GM12878 (cell line): ENCODE results near the gene STARD8. TPM values are rescaled to one million over a fixed set of nuclear protein-coding genes. Genes with fewer than 3 reads are reported as not detected.
A peak's percentile ranks its signal among the peaks of the same experiment; 100 is the strongest.

Experiments used
- ATAC-seq: fragments of 200-7000 bp; cut with Tn5 transposase; 3 replicates; pipeline ENCODE4 v1.9.1; 2020; ENCODE audit warnings: mild to moderate bottlenecking, moderate library complexity
- Bru-seq: library from RNA; stranded (reverse); fragments of 400-500 nt; gene quantifications from one replicate; lab custom pipeline; 2021; lab: Mats Ljungman, UMichigan
- BruChase-seq, 2 experiments: library from RNA; stranded (reverse); fragments of 400-500 nt; gene quantifications; one replicate each; lab custom pipeline; 2021; lab: Mats Ljungman, UMichigan
- BruUV-seq: library from RNA; stranded (reverse); fragments of 400-500 nt; replicated peaks from 2 replicates; lab custom pipeline; 2021; lab: Mats Ljungman, UMichigan
- CTCF ChIA-PET: fragments of 300-600 bp; sonication (Branson Sonifier 250); formaldehyde crosslinking; extraction: SDS; loops from one replicate; lab custom pipeline; 2021; ENCODE audit warnings: inconsistent platforms; lab: Yijun Ruan, JAX
- POLR2A ChIA-PET: fragments of 350-600 bp; formaldehyde crosslinking; extraction: SDS; loops from one replicate; lab custom pipeline; 2021; ENCODE audit warnings: inconsistent platforms; lab: Charles Lee
- RAD21 ChIA-PET: fragments of 300-600 bp; sonication (Branson Sonifier 250); formaldehyde crosslinking; loops from one replicate; lab custom pipeline; 2023; ENCODE audit warnings: antibody characterized with exemption; ENCODE audit not compliant: unreplicated experiment; lab: Charles Lee
- SMC1A ChIA-PET: fragments of 300-600 bp; sonication (Branson Sonifier 250); formaldehyde crosslinking; loops from one replicate; lab custom pipeline; 2023; ENCODE audit not compliant: unreplicated experiment, uncharacterized antibody; lab: Charles Lee
- DNase-seq: peaks from one replicate; pipeline ENCODE4 v3.0.0-alpha.2; 2011; ENCODE audit warnings: low read depth, low spot score
- FAIRE-seq: peaks from 3 replicates; lab custom pipeline; 2011; peaks lifted over from hg19 to GRCh38; lab: Jason Lieb, UNC
- H2AFZ ChIP-seq: 2 replicates; pipeline ENCODE4 v1.6.0; 2011; ENCODE audit warnings: low read depth, low read length, control low read depth; ENCODE audit not compliant: control insufficient read depth
- H3K27ac ChIP-seq: 2 replicates; pipeline ENCODE4 v1.5.1; 2011; ENCODE audit warnings: control low read depth; ENCODE audit not compliant: control insufficient read depth, insufficient read depth
- H3K27me3 ChIP-seq, 2 experiments: replicated peaks in 1 of 2; 2 replicates each; pipeline versions ENCODE4 v1.6.0 to v1.6.1; 2011; ENCODE audit warnings: low read length in 1 of 2; ENCODE audit not compliant: control insufficient read depth in 2 of 2, insufficient read depth in 2 of 2
- H3K36me3 ChIP-seq, 2 experiments: 2 replicates each; pipeline ENCODE4 v1.5.1; 2011; ENCODE audit warnings: low read length in 1 of 2; ENCODE audit not compliant: control insufficient read depth in 2 of 2, insufficient read depth in 2 of 2
- H3K4me1 ChIP-seq: 2 replicates; pipeline ENCODE4 v1.6.1; 2011; ENCODE audit warnings: mild to moderate bottlenecking, low read length, moderate library complexity, mixed read lengths; ENCODE audit not compliant: control insufficient read depth, insufficient read depth
- H3K4me2 ChIP-seq: 2 replicates; pipeline ENCODE4 v1.6.0; 2011; ENCODE audit warnings: control low read depth; ENCODE audit not compliant: control insufficient read depth, insufficient read depth
- H3K4me3 ChIP-seq: fragments of 200-600 bp; sonication (generic); 2 replicates; pipeline ENCODE4 v1.5.1; 2016
- H3K79me2 ChIP-seq: 2 replicates; pipeline ENCODE4 v1.6.0; 2011; ENCODE audit warnings: low read length; ENCODE audit not compliant: control insufficient read depth, insufficient read depth
- H3K9ac ChIP-seq: 2 replicates; pipeline ENCODE4 v1.8.0; 2011; ENCODE audit warnings: low read length, control low read depth, mixed read lengths; ENCODE audit not compliant: control insufficient read depth, insufficient read depth
- H3K9me3 ChIP-seq: replicated peaks from 3 replicates; pipeline ENCODE4 v1.5.1; 2011; ENCODE audit warnings: mild to moderate bottlenecking, low read length; ENCODE audit not compliant: control insufficient read depth, insufficient read depth
- H4K20me1 ChIP-seq: 2 replicates; pipeline ENCODE4 v1.6.0; 2011; ENCODE audit not compliant: control insufficient read depth, insufficient read depth
- CUX1 ChIP-seq: IDR thresholded peaks from 2 replicates; pipeline ENCODE4 v1.6.1; 2012; ENCODE audit warnings: improper control_type of control experiment, low read depth, low read length; ENCODE audit not compliant: insufficient replicate concordance
- DPF2 ChIP-seq: fragments of 450-650 bp; IDR thresholded peaks from 2 replicates; pipeline ENCODE4 v1.6.1; 2017; ENCODE audit warnings: mild to moderate bottlenecking
- EGR1 ChIP-seq, 2 experiments: IDR thresholded peaks; 1 replicate in 1 of 2; 2 replicates in 1 of 2; pipeline ENCODE4 v1.6.1; 2011 to 2012; ENCODE audit warnings: low read depth in 2 of 2, low read length in 2 of 2, borderline replicate concordance in 1 of 2, mild to moderate bottlenecking in 1 of 2, moderate library complexity in 1 of 2
- MAX ChIP-seq: IDR thresholded peaks from 2 replicates; pipeline ENCODE4 v1.6.1; 2012; ENCODE audit warnings: low read depth, low read length, improper control_type of control experiment
- RAD51 ChIP-seq: fragments of 450-650 bp; IDR thresholded peaks from 2 replicates; pipeline ENCODE4 v1.6.1; 2016; ENCODE audit warnings: moderate library complexity, mild to moderate bottlenecking, inconsistent platforms
- RFX5 ChIP-seq: IDR thresholded peaks from 2 replicates; pipeline ENCODE4 v1.6.1; 2011; ENCODE audit warnings: low read depth, low read length, improper control_type of control experiment
- RUNX3 ChIP-seq: IDR thresholded peaks from 2 replicates; pipeline ENCODE4 v1.6.1; 2012; ENCODE audit warnings: low read length, inconsistent platforms
- SIX5 ChIP-seq: IDR thresholded peaks from 2 replicates; pipeline ENCODE4 v1.6.1; 2011; ENCODE audit warnings: mild to moderate bottlenecking, low read depth, low read length, moderate library complexity; ENCODE audit not compliant: severe bottlenecking
- SMARCA5 ChIP-seq: fragments of 450-650 bp; IDR thresholded peaks from 2 replicates; pipeline ENCODE4 v1.6.1; 2017; ENCODE audit warnings: mild to moderate bottlenecking
- SP1 ChIP-seq: IDR thresholded peaks from one replicate; pipeline ENCODE4 v1.6.1; 2011; ENCODE audit warnings: low read depth, low read length
- TAF1 ChIP-seq: IDR thresholded peaks from 2 replicates; pipeline ENCODE4 v1.6.1; 2011; ENCODE audit warnings: mild to moderate bottlenecking, low read depth, low read length, borderline replicate concordance
- WGBS: methylation state at CpG from one replicate; pipeline ENCODE4 v1.1.6; 2016; ENCODE audit warnings: low lambda C conversion rate; ENCODE audit not compliant: insufficient replicate concordance, insufficient coverage; ENCODE audit errors: missing lambda C conversion rate; 5-methylcytosine and 5-hydroxymethylcytosine counted together
- in situ Hi-C: fragments of 300-500 bp; cut with MboI; formaldehyde crosslinking; loops from 9 replicates; pipeline ENCODE4 v1.14.3; 2018; ENCODE audit warnings: mixed read lengths
- intact Hi-C: fragments of 100-400 bp; cut with micrococcal nuclease; formaldehyde crosslinking; loops from one replicate; pipeline ENCODE4 v1.14.2; 2022; ENCODE audit not compliant: unreplicated experiment
- long read RNA-seq, 2 experiments: library from polyadenylated mRNA; unstranded; transcript quantifications; one replicate each; pipeline ENCODE4 v2.0.0, GENCODE V29; 2019 to 2020
- polyA minus RNA-seq, 3 experiments: library from RNA; depleted of rRNA, polyadenylated mRNA; stranded (reverse); fragments of >200 nt; gene quantifications; 2 replicates each; pipeline ENCODE4 v1.2.3, GENCODE V29; 2011
- polyA plus RNA-seq, 11 experiments: library from polyadenylated mRNA; depleted of rRNA in 4 of 11; unstranded in 6 of 11; stranded (reverse) in 5 of 11; fragments of >200 nt; fragmentation: Nextera tagmentation in 4 of 11; fragmentation: Illumina TruSeq in 1 of 11; extraction: Ambion mirVana in 4 of 11; extraction: Trizol in 1 of 11; gene quantifications; 1 replicate in 1 of 11; 2 replicates in 10 of 11; pipeline versions ENCODE4 v1.2.1 to v1.2.3, GENCODE V29; 2011 to 2016; ENCODE audit warnings: inconsistent platforms in 2 of 11, missing spikeins in 2 of 11, low read depth in 1 of 11
- total RNA-seq, 4 experiments: library from RNA; depleted of rRNA in 3 of 4; stranded (reverse); fragments of >200 nt in 3 of 4; fragmentation: Illumina TruSeq in 1 of 4; extraction: Trizol in 1 of 4; gene quantifications; 2 replicates each; pipeline versions ENCODE4 v1.2.1 to v1.2.3, GENCODE V29; 2013 to 2021

The STARD8 gene, protein sequence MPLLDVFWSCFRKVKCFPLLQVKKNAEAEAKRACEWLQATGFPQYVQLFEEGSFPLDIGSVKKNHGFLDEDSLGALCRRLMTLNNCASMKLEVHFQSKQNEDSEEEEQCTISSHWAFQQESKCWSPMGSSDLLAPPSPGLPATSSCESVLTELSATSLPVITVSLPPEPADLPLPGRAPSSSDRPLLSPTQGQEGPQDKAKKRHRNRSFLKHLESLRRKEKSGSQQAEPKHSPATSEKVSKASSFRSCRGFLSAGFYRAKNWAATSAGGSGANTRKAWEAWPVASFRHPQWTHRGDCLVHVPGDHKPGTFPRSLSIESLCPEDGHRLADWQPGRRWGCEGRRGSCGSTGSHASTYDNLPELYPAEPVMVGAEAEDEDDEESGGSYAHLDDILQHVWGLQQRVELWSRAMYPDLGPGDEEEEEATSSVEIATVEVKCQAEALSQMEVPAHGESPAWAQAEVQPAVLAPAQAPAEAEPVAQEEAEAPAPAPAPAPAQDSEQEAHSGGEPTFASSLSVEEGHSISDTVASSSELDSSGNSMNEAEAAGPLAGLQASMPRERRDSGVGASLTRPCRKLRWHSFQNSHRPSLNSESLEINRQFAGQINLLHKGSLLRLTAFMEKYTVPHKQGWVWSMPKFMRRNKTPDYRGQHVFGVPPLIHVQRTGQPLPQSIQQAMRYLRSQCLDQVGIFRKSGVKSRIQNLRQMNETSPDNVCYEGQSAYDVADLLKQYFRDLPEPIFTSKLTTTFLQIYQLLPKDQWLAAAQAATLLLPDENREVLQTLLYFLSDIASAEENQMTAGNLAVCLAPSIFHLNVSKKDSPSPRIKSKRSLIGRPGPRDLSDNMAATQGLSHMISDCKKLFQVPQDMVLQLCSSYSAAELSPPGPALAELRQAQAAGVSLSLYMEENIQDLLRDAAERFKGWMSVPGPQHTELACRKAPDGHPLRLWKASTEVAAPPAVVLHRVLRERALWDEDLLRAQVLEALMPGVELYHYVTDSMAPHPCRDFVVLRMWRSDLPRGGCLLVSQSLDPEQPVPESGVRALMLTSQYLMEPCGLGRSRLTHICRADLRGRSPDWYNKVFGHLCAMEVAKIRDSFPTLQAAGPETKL
- total RNA-seq (2013; cell fraction: nucleolus; rRNA removed) = 0.17 and 0.22 TPM in 2 replicates
- not detected in 2 replicates for total RNA-seq (2014; rRNA removed)
- total RNA-seq (2014; rRNA removed; fragmentation: Illumina TruSeq; extraction: Trizol) = not detected in 2 replicates
- 0.10 and 0.13 TPM in 2 replicates for total RNA-seq (2021)
- 0.12 TPM for polyA plus RNA-seq (2011; ENCODE audit: low read depth)
- 0.01 and 0.04 TPM in 2 replicates for polyA plus RNA-seq (2011; rRNA removed)
- 0.01 and 0.03 TPM in 2 replicates for polyA plus RNA-seq (2011; cell fraction: cytosol; rRNA removed)
- polyA plus RNA-seq (2011; cell fraction: nucleus; rRNA removed) = 0.22 and 0.24 TPM in 2 replicates
- polyA plus RNA-seq (2012) = 0.15 and 0.29 TPM in 2 replicates
- 0.03 TPM in 1 of 2 replicates, not detected in the other for polyA plus RNA-seq (2014; fragmentation: Illumina TruSeq; extraction: Trizol)
- polyA plus RNA-seq (2014; fragmentation: Nextera tagmentation; extraction: Ambion mirVana) = not detected
- 0.14 TPM in 1 of 2 replicates, not detected in the other for polyA plus RNA-seq (2014; rRNA removed)
- not detected for polyA plus RNA-seq (2016; fragmentation: Nextera tagmentation; extraction: Ambion mirVana)
- 0.05 TPM in 1 of 2 replicates, not detected in the other for polyA minus RNA-seq (2011; rRNA and poly(A)+ RNA removed)
- polyA minus RNA-seq (2011; cell fraction: cytosol; rRNA and poly(A)+ RNA removed) = not detected in 2 replicates
- polyA minus RNA-seq (2011; cell fraction: nucleus; rRNA and poly(A)+ RNA removed) = not detected in 2 replicates
- percentile 16 among the genes with signal in this experiment for Bru-seq, nascent RNA
- percentile 39 among the genes with signal in this experiment for BruChase-seq, experiment 1, labeled RNA remaining after a 6-hour chase
- percentile 21 among the genes with signal in this experiment for BruChase-seq, experiment 2, labeled RNA remaining after a 2-hour chase
- long read RNA-seq, experiment 1 = 0 reads
- long read RNA-seq, experiment 2 = 0 reads

DNA sequence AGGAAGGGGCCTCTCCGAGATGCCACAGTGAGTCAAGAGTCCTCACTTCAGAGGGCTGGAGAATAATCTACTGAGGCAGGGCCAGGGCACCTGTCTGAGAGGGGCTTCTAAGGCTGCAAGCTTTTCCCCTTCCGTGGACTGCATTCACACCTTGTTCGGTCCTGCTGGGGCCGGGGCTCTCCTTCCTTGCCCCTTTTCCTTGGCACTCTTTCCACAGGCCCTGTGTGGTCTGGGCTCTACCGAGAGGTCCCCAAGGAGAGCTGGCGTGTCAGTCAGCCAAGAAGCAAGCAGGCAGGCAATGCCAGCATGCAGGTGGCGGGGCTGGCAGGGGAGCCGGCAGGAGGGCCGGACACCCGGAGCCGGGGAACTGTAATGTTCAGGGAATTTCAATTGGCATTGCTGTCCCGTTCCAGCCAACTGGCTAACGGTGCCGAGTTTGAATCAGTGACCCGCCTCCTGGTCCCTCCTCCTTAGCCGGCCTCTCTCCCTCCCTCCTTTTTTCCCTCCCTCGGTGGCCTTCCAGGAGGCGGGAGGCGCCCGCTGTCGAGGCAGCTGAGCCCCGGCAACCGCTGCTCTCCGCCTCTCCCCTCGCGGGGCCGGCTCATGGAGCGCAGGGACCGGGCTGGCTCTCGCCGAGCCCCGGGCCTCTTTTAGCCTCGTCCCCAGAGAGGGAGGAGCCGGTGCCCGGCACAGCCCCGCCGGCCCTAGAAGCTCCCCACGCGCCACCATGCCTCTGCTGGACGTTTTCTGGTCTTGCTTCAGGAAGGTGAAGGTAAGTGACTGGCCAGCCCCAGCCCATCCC lies at the start of gene STARD8:
Gene STARD8 (plus strand): TSS at position 511 of the 802 bp plus-strand sequence. CDS start 217 bp downstream, at position 728.
- intact Hi-C loops (no loop called here), in situ Hi-C loops (no loop called here)
- POLR2A ChIA-PET = no interaction called here
- Histone ChIP-seq H3K79me2 (no peaks in the 10 kb centered on the region), H2AFZ (no peak within 1 kb of the TSS), H3K27ac (no peak within 1 kb of the TSS), H3K9me3 (no peaks in the 10 kb centered on the region), H3K27me3 (no peaks in the 10 kb centered on the region; a peak in 2 of 4 replicates), H4K20me1 (no peaks in the 10 kb centered on the region), H3K4me3 (no peak within 1 kb of the TSS), H3K9ac (no peak within 1 kb of the TSS), H3K4me2 (no peak within 1 kb of the TSS), H3K36me3 (no peaks in the 10 kb centered on the region), H3K4me1 (no peaks in the 10 kb centered on the region)
- CTCF ChIA-PET = no interaction called here
- ATAC-seq (no peak; the same call in 2 of the 3 replicates), FAIRE-seq (no peak), DNase-seq (no peak)
- RAD21 ChIA-PET = no interaction called here
- SMC1A ChIA-PET = no interaction called here
- no TSS peak for BruUV-seq
- WGBS = 56% methylated on average over 40 of the region's 40 CpGs
- TF ChIP-seq DPF2 = no peak
- no peak for TF ChIP-seq CUX1
- TF ChIP-seq SIX5 = no peak
- TF ChIP-seq SP1 = no peak
- TF ChIP-seq EGR1 (IDR thresholded peaks at IDR 0.05; ENCODE audit: borderline replicate concordance in 1 of 2, low read depth in 2 of 2, low read length in 2 of 2) = no peak
- no peak for TF ChIP-seq RFX5
- no peak for TF ChIP-seq SMARCA5
- no peak for TF ChIP-seq TAF1
- TF ChIP-seq RAD51 = no peak
- no peak for TF ChIP-seq RUNX3
- no peak for TF ChIP-seq MAX
